SK-N-SH (cell line): Measurements from ENCODE around the gene TBRG4. TPM values are rescaled to one million over a fixed set of nuclear protein-coding genes. Genes with fewer than 3 reads are reported as not detected.

ENCODE experiments used
- CTCF ChIA-PET: fragments of 300-600, 350-600 bp; formaldehyde crosslinking; extraction: SDS; loops from one replicate; lab custom pipeline; 2021; lab: Yijun Ruan, JAX
- POLR2A ChIA-PET: fragments of 350-600 bp; sonication (Branson Sonifier 250); formaldehyde crosslinking; extraction: SDS; loops from one replicate; lab custom pipeline; 2020; ENCODE audit warnings: antibody characterized with exemption, inconsistent platforms; lab: Yijun Ruan, JAX
- DNase-seq: peaks from one replicate; pipeline ENCODE4 v3.0.0; 2012
- H2AFZ ChIP-seq: fragments of 200-600 bp; sonication (generic); 2 replicates; pipeline ENCODE4 v1.8.1; 2016; ENCODE audit warnings: antibody characterized with exemption, mild to moderate bottlenecking, low read depth
- H3F3A ChIP-seq: fragments of 200-600 bp; sonication (generic); replicated peaks from 2 replicates; pipeline ENCODE3; 2016; ENCODE audit warnings: antibody characterized with exemption, mild to moderate bottlenecking; ENCODE audit not compliant: insufficient read depth
- H3K27ac ChIP-seq, 2 experiments: fragments of 200-500 bp in 1 of 2; fragments of 200-600 bp in 1 of 2; sonication (Bioruptor generic) in 1 of 2; sonication (generic), shearing (Covaris generic) in 1 of 2; 2 replicates each; pipeline versions ENCODE4 v1.5.1 to v1.6.1; 2014 to 2016; ENCODE audit warnings: low read depth in 2 of 2, inconsistent platforms in 1 of 2, low read length in 1 of 2, mild to moderate bottlenecking in 1 of 2, mixed read lengths in 1 of 2
- H3K27me3 ChIP-seq: fragments of 200-600 bp; sonication (generic), shearing (Covaris generic); 2 replicates; pipeline ENCODE4 v1.6.1; 2016; ENCODE audit warnings: mixed run types; ENCODE audit not compliant: insufficient read depth
- H3K36me3 ChIP-seq, 2 experiments: fragments of 200-500 bp in 1 of 2; fragments of 200-600 bp in 1 of 2; sonication (Bioruptor generic) in 1 of 2; sonication (generic) in 1 of 2; replicated peaks in 1 of 2; 2 replicates each; pipeline versions ENCODE3 to v1.5.1; 2014 to 2016; ENCODE audit warnings: low read length in 1 of 2, mild to moderate bottlenecking in 1 of 2; ENCODE audit not compliant: insufficient read depth in 2 of 2, control insufficient read depth in 1 of 2
- H3K4me1 ChIP-seq, 2 experiments: fragments of 200-500 bp in 1 of 2; fragments of 200-600 bp in 1 of 2; sonication (Bioruptor generic) in 1 of 2; sonication (generic), shearing (Covaris generic) in 1 of 2; 2 replicates each; pipeline versions ENCODE4 v1.5.1 to v1.6.1; 2014 to 2016; ENCODE audit warnings: low read depth in 1 of 2, low read length in 1 of 2, mixed run types in 1 of 2; ENCODE audit not compliant: insufficient read depth in 2 of 2, control insufficient read depth in 1 of 2
- H3K4me2 ChIP-seq: fragments of 200-600 bp; sonication (generic), shearing (Covaris generic); 2 replicates; pipeline ENCODE4 v1.6.1; 2017; ENCODE audit warnings: mixed run types
- H3K4me3 ChIP-seq, 2 experiments: fragments of 200-500 bp in 1 of 2; fragments of 200-600 bp in 1 of 2; sonication (Bioruptor generic) in 1 of 2; sonication (generic), shearing (Covaris generic) in 1 of 2; 2 replicates each; pipeline versions ENCODE4 v1.5.1 to v1.8.1; 2014 to 2016; ENCODE audit warnings: low read depth in 2 of 2, inconsistent platforms in 1 of 2, low read length in 1 of 2, mild to moderate bottlenecking in 1 of 2, mixed read lengths in 1 of 2, moderate library complexity in 1 of 2
- H3K79me2 ChIP-seq: fragments of 200-600 bp; sonication (generic); 2 replicates; pipeline ENCODE4 v1.8.1; 2017; ENCODE audit warnings: mild to moderate bottlenecking; ENCODE audit not compliant: insufficient read depth
- H3K9ac ChIP-seq: fragments of 200-600 bp; sonication (generic); 2 replicates; pipeline ENCODE4 v1.6.1; 2017; ENCODE audit warnings: mixed run types
- H3K9me2 ChIP-seq: fragments of 200-600 bp; sonication (generic); 2 replicates; pipeline ENCODE4 v1.6.1; 2017; ENCODE audit warnings: mixed run types
- H3K9me3 ChIP-seq: fragments of 200-600 bp; sonication (generic); 2 replicates; pipeline ENCODE4 v1.6.1; 2017; ENCODE audit warnings: mixed run types, mild to moderate bottlenecking, moderate library complexity
- H4K20me1 ChIP-seq: fragments of 200-600 bp; sonication (generic); 2 replicates; pipeline ENCODE4 v1.6.1; 2017; ENCODE audit warnings: mild to moderate bottlenecking, mixed run types; ENCODE audit not compliant: insufficient read depth
- CHD2 ChIP-seq: fragments of 150-350 bp; IDR thresholded peaks from 2 replicates; pipeline ENCODE4 v1.6.1; 2018; ENCODE audit warnings: low read length; ENCODE audit not compliant: partially characterized antibody
- EP300 ChIP-seq, 2 experiments: IDR thresholded peaks; 2 replicates each; pipeline versions ENCODE4 v1.4.0 to v1.6.1; 2012; ENCODE audit warnings: borderline replicate concordance in 1 of 2, low read depth in 1 of 2, low read length in 1 of 2
- EZH2phosphoT487 ChIP-seq: fragments of 200-600 bp; sonication (generic); IDR thresholded peaks from 2 replicates; pipeline ENCODE4 v1.6.1; 2017; ENCODE audit warnings: low read depth, mixed run types, mild to moderate bottlenecking, antibody characterized with exemption, moderate library complexity, borderline replicate concordance
- FOXJ3 ChIP-seq: sonication (generic); formaldehyde crosslinking; IDR thresholded peaks from 2 replicates; pipeline ENCODE4 v1.5.1; 2020; ENCODE audit warnings: mild to moderate bottlenecking, missing genetic modification reagents
- GABPA ChIP-seq: IDR thresholded peaks from 2 replicates; pipeline ENCODE4 v1.4.0; 2012; ENCODE audit warnings: low read depth, mild to moderate bottlenecking
- JUND ChIP-seq: IDR thresholded peaks from 2 replicates; pipeline ENCODE4 v1.4.0; 2012
- MEF2A ChIP-seq: IDR thresholded peaks from 2 replicates; pipeline ENCODE4 v1.4.0; 2012; ENCODE audit warnings: low read depth, borderline replicate concordance
- NRF1 ChIP-seq: IDR thresholded peaks from 2 replicates; pipeline ENCODE4 v1.6.1; 2012; ENCODE audit warnings: low read depth, mild to moderate bottlenecking, low read length
- POLR2AphosphoS5 ChIP-seq: IDR thresholded peaks from 2 replicates; pipeline ENCODE4 v1.6.1; 2012; ENCODE audit warnings: low read depth, low read length
- RAD21 ChIP-seq: IDR thresholded peaks from 2 replicates; pipeline ENCODE4 v1.6.1; 2012; ENCODE audit warnings: mild to moderate bottlenecking, low read length
- RCOR1 ChIP-seq: fragments of 150-350 bp; IDR thresholded peaks from 2 replicates; pipeline ENCODE4 v1.6.1; 2017; ENCODE audit warnings: antibody characterized with exemption, low read length
- RXRA ChIP-seq: IDR thresholded peaks from 2 replicates; pipeline ENCODE4 v1.4.0; 2012; ENCODE audit warnings: low read depth, mild to moderate bottlenecking, borderline replicate concordance
- SIN3A ChIP-seq: IDR thresholded peaks from 2 replicates; pipeline ENCODE4 v1.6.1; 2012; ENCODE audit warnings: low read depth, mild to moderate bottlenecking, low read length, moderate library complexity, borderline replicate concordance
- SMC3 ChIP-seq: IDR thresholded peaks from 2 replicates; pipeline ENCODE4 v1.6.1; 2012; ENCODE audit warnings: low read depth, low read length, improper control_type of control experiment
- TCF12 ChIP-seq: IDR thresholded peaks from 2 replicates; pipeline ENCODE4 v1.4.0; 2012
- YY1 ChIP-seq: IDR thresholded peaks from 2 replicates; pipeline ENCODE4 v1.4.0; 2012; ENCODE audit warnings: low read depth, mild to moderate bottlenecking
- WGBS: methylation state at CpG from one replicate; pipeline ENCODE4 v1.1.6; 2017; ENCODE audit warnings: low lambda C conversion rate; 5-methylcytosine and 5-hydroxymethylcytosine counted together
- polyA plus RNA-seq, 3 experiments: library from polyadenylated mRNA; depleted of rRNA; stranded (reverse); fragments of >200 nt; gene quantifications; 2 replicates each; pipeline ENCODE4 v1.2.3, GENCODE V29; 2012
- TF ChIP-seq, protein P1 (sequence below): fragments of 200-600 bp; sonication (generic); IDR thresholded peaks from 2 replicates; pipeline ENCODE4 v1.6.1; 2017; ENCODE audit warnings: antibody characterized with exemption, mild to moderate bottlenecking, moderate library complexity
- TF ChIP-seq, protein P2 (sequence below): fragments of 150-350 bp; IDR thresholded peaks from 2 replicates; pipeline ENCODE4 v1.6.1; 2017; ENCODE audit warnings: antibody characterized with exemption, low read length, low read depth, borderline replicate concordance
- TF ChIP-seq, protein P3 (sequence below): IDR thresholded peaks from 2 replicates; pipeline ENCODE4 v1.4.0; 2012; ENCODE audit warnings: low read depth, borderline replicate concordance

The TBRG4 gene
- polyA plus RNA-seq, 1 of the 3 experiments (the other 2 are of a cell fraction): 76.2 TPM

DNA sequence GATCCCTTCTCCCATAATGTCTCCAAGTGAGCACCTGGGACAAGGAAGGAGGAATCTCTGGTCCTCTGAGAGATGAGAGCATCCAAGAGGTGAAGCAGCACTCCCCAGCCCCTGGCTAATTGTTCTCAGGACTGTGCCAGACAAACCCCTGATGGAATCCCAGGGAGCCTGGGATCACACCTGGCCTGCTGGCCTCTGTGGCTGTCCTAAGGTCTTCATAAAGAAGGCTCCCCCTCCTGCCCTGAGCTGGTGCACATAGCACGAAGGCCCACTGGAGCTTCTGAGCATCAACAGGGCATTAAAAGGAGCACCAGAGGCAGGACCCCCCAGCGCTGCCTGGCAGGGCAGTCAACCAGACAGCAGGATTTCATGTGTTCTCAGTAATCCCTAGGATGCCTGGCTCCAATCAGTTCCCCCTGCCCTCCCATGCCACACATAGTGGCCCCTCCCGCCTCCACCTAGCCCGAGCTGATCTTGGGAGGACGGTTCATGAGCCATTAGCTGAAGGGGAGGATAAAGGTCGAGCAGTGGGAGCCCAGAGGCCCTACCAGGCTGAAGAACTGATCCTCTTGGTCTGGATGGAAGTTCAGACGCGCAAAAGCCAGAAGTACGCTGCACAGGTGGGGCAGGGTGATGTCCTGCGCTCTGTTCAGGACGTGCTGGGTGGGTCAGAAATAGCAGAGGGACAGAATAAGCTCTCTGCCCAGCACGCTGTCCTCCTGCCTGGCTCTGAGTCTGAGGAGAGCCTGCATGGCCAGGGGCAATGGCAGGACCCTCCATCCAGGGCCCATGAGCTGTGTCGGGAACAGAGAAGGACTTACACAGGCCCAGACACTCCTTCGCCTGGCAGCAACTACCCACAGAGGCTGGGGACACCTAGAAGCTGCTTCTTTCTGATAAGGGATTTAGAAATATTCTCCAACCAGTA lies 8.4 kb downstream of the TBRG4 start:
- Histone ChIP-seq H3K79me2 (peaks cover 36% of the 10 kb centered on the region), H3K4me2 (no peak overlapping the region), H3F3A (peaks cover 9% of the 10 kb centered on the region), H3K9ac (no peak overlapping the region), H3K9me3 (no peaks in the 10 kb centered on the region), H3K36me3 (peaks cover 60 to 90% of the 10 kb centered on the region in 2 experiments), H3K4me3 (no peak overlapping the region), H2AFZ (no peak overlapping the region), H3K4me1 (peaks cover 2 to 8% of the 10 kb centered on the region in 2 experiments; a peak in 1 of 4 replicates), H3K27me3 (no peaks in the 10 kb centered on the region), H4K20me1 (peaks cover 50% of the 10 kb centered on the region), H3K9me2 (no peaks in the 10 kb centered on the region), H3K27ac (no peak overlapping the region; a peak in 1 of 4 replicates)
- 93% methylated on average over 12 of the region's 14 CpGs for WGBS
- ChIA-PET CTCF (interaction anchor here (1.0 to 1.5 kb wide), 2 partner anchors 21 to 33 kb away, joined by 3 read pairs; no protein-coding TSS in a partner anchor), POLR2A (interaction anchor here (1.0 to 1.5 kb wide), 2 partner anchors 9 to 14 kb away, joined by 4 to 7 read pairs; partner anchors contain the start of gene TBRG4)
- no peak for DNase-seq
- TF ChIP-seq EP300 (IDR thresholded peaks at IDR 0.05; ENCODE audit: borderline replicate concordance in 1 of 2, low read depth in 1 of 2, low read length in 1 of 2) (no peak), NRF1 (no peak)

DNA sequence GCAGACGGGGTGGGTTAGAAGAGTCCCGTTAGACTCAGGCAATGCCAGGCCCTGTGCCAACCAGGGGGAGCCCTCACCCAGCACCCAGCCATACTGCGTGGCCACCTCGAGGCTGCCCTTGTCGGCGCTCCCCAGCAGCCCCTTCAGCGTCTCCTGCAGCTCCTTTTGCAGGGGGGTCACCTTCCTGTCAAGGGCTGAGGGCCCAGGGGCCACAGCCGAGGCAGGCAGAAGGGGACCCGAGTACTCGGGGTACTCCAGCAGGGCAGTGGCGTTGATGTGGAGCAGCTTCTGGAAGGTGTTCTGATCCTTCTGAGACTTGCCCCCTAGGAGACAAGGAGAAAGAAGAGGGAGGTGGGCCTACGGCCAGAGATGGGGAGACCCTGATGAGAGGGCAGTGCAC lies 9.7 kb downstream of the TBRG4 start:
- Histone ChIP-seq H3K9me3 (no peaks in the 10 kb centered on the region), H3K36me3 (peaks cover 49 to 77% of the 10 kb centered on the region in 2 experiments), H4K20me1 (peaks cover 38% of the 10 kb centered on the region), H3K4me2 (no peak overlapping the region), H3K4me1 (no peaks in the 10 kb centered on the region; a peak in 1 of 4 replicates), H3K27ac (no peak overlapping the region), H3K4me3 (no peak overlapping the region), H3K9ac (no peak overlapping the region), H3K9me2 (no peaks in the 10 kb centered on the region), H3F3A (peaks cover 16% of the 10 kb centered on the region), H2AFZ (no peak overlapping the region), H3K79me2 (peaks cover 23% of the 10 kb centered on the region), H3K27me3 (no peaks in the 10 kb centered on the region)
- ChIA-PET POLR2A (no interaction called here), CTCF (interaction anchor here (0.7 kb wide), 1 partner anchor 11 kb away, joined by 3 read pairs; no protein-coding TSS in a partner anchor)
- no peak for TF ChIP-seq RXRA
- no peak for TF ChIP-seq RCOR1
- TF ChIP-seq SMC3: no peak
- no peak for TF ChIP-seq SIN3A
- TF ChIP-seq, protein P1, sequence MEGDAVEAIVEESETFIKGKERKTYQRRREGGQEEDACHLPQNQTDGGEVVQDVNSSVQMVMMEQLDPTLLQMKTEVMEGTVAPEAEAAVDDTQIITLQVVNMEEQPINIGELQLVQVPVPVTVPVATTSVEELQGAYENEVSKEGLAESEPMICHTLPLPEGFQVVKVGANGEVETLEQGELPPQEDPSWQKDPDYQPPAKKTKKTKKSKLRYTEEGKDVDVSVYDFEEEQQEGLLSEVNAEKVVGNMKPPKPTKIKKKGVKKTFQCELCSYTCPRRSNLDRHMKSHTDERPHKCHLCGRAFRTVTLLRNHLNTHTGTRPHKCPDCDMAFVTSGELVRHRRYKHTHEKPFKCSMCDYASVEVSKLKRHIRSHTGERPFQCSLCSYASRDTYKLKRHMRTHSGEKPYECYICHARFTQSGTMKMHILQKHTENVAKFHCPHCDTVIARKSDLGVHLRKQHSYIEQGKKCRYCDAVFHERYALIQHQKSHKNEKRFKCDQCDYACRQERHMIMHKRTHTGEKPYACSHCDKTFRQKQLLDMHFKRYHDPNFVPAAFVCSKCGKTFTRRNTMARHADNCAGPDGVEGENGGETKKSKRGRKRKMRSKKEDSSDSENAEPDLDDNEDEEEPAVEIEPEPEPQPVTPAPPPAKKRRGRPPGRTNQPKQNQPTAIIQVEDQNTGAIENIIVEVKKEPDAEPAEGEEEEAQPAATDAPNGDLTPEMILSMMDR: no peak
- TF ChIP-seq MEF2A: no peak
- TF ChIP-seq GABPA: no peak
- no peak for TF ChIP-seq JUND
- TF ChIP-seq NRF1: no peak
- TF ChIP-seq FOXJ3 (CRISPR knock-in tag): no peak
- no peak for TF ChIP-seq RAD21
- no peak for TF ChIP-seq CHD2
- TF ChIP-seq POLR2AphosphoS5: no peak
- TF ChIP-seq EP300 (IDR thresholded peaks at IDR 0.05; ENCODE audit: borderline replicate concordance in 1 of 2, low read depth in 1 of 2, low read length in 1 of 2): no peak
- TF ChIP-seq TCF12: no peak
- no peak for TF ChIP-seq YY1
- TF ChIP-seq EZH2phosphoT487: no peak
- TF ChIP-seq, protein P2, sequence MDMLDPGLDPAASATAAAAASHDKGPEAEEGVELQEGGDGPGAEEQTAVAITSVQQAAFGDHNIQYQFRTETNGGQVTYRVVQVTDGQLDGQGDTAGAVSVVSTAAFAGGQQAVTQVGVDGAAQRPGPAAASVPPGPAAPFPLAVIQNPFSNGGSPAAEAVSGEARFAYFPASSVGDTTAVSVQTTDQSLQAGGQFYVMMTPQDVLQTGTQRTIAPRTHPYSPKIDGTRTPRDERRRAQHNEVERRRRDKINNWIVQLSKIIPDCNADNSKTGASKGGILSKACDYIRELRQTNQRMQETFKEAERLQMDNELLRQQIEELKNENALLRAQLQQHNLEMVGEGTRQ: no peak
- TF ChIP-seq, protein P3, sequence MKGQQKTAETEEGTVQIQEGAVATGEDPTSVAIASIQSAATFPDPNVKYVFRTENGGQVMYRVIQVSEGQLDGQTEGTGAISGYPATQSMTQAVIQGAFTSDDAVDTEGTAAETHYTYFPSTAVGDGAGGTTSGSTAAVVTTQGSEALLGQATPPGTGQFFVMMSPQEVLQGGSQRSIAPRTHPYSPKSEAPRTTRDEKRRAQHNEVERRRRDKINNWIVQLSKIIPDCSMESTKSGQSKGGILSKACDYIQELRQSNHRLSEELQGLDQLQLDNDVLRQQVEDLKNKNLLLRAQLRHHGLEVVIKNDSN: no peak
- WGBS: 98% methylated on average over 3 of the region's 12 CpGs
- no peak for DNase-seq
